NCI-H748 (cell line): Measurements from ENCODE around the gene UGT2B15.
"Not testable (repeated sequence)": the region's sequence is repeated elsewhere in the genome, so short reads cannot be mapped to it uniquely, and the experiment has no call there.

Source experiments
- DNase-seq: peaks from one replicate; lab custom pipeline; 2025; ENCODE audit not compliant: unreplicated experiment; lab: John Stamatoyannopoulos, UW

UGT2B15 gene

GRCh38 chr4:68656445-68656973 lies 13.9 kb downstream of the UGT2B15 start:
- DNase-seq = not testable (repeated sequence)

- DNase-seq = no peak
Measured at GRCh38 chr4:68655764-68656444, 14.5 kb downstream of the UGT2B15 start.

GRCh38 chr4:68654946-68655721 lies 15.3 kb downstream of the UGT2B15 start:
- DNase-seq = no peak

- DNase-seq = no peak
Measured at GRCh38 chr4:68651932-68652331, 18.5 kb downstream of the UGT2B15 start.

GRCh38 chr4:68630371-68630770 lies 40.1 kb downstream of the UGT2B15 start:
- no peak for DNase-seq

- DNase-seq = not testable (repeated sequence)
Measured at GRCh38 chr4:68622731-68623130, 47.7 kb downstream of the UGT2B15 start.

- DNase-seq = no peak
Measured at GRCh38 chr4:68617003-68617698, 53.3 kb downstream of the UGT2B15 start.

- no peak for DNase-seq
Measured at GRCh38 chr4:68615699-68616422, 54.6 kb downstream of the UGT2B15 start.

- DNase-seq = no peak
Measured at GRCh38 chr4:68613752-68614151, 56.7 kb downstream of the UGT2B15 start.

GRCh38 chr4:68606240-68606639 lies 64.2 kb downstream of the UGT2B15 start:
- no peak for DNase-seq

- no peak for DNase-seq
Measured at GRCh38 chr4:68599150-68599549, 71.3 kb downstream of the UGT2B15 start.

- no peak for DNase-seq
Measured at GRCh38 chr4:68597482-68597881, 73.0 kb downstream of the UGT2B15 start.
